Measurements from ENCODE around the gene PLD4. TPM values are rescaled to one million over a fixed set of nuclear protein-coding genes. Genes with fewer than 3 reads are reported as not detected.
"Not testable (repeated sequence)": the region's sequence is repeated elsewhere in the genome, so short reads cannot be mapped to it uniquely, and the experiment has no call there.

PLD4 gene
- polyA plus RNA-seq, 3 donors, result 12.2 to 15.5 (median 15.1) TPM

- H4K20me1 ChIP-seq (ENCODE audit: insufficient read depth, low read length); intact Hi-C loops (cut with micrococcal nuclease); H3K27ac ChIP-seq (ENCODE audit: low read depth in 1 of 2, low read length in 2 of 2); H3K4me3 Mint-ChIP-seq; H2AFZ ChIP-seq (ENCODE audit: insufficient read depth, low read depth, low read length, poor library complexity, severe bottlenecking); H3K9me3 ChIP-seq (replicated peaks in 1 of 2; ENCODE audit: control insufficient read depth in 1 of 2, insufficient read depth in 1 of 2, low read length in 2 of 2); H3K79me2 ChIP-seq (ENCODE audit: insufficient read depth, low read length); H3K4me3 ChIP-seq (replicated peaks in 1 of 3; ENCODE audit: low read depth in 2 of 3, low read length in 3 of 3); H3K36me3 ChIP-seq (replicated peaks in 1 of 2; ENCODE audit: control insufficient read depth in 1 of 2, insufficient read depth in 2 of 2, low read length in 2 of 2); H3K36me3 Mint-ChIP-seq; H3K27me3 ChIP-seq (ENCODE audit: control insufficient read depth in 2 of 2, insufficient read depth in 2 of 2, low read length in 2 of 2); H3K4me1 ChIP-seq (ENCODE audit: control insufficient read depth in 1 of 2, insufficient read depth in 2 of 2, low read length in 2 of 2); H3K4me1 Mint-ChIP-seq; H3K9ac ChIP-seq (ENCODE audit: insufficient read depth, low read length, poor library complexity, severe bottlenecking); DNase-seq; H3K27ac Mint-ChIP-seq; H3K9me3 Mint-ChIP-seq; H3K4me2 ChIP-seq (replicated peaks; ENCODE audit: extremely low read depth, low read length, poor library complexity, severe bottlenecking): not testable (repeated sequence)
- 97% methylated on average over 26 of the region's 29 CpGs for WGBS (ENCODE audit: insufficient coverage)
- peaks cover 6 to 11% (median 7%) of the 10 kb centered on the region in 3 donors for H3K27me3 Mint-ChIP-seq (ENCODE audit: low read depth in 3 of 3)
Measured at GRCh38 chr14:104943216-104944015, 18.7 kb downstream of the PLD4 start.

- H4K20me1 ChIP-seq (ENCODE audit: insufficient read depth, low read length); H3K9ac ChIP-seq (ENCODE audit: insufficient read depth, low read length, poor library complexity, severe bottlenecking); H3K27me3 ChIP-seq (ENCODE audit: control insufficient read depth in 2 of 2, insufficient read depth in 2 of 2, low read length in 2 of 2); intact Hi-C loops (cut with micrococcal nuclease); H3K36me3 Mint-ChIP-seq; H3K36me3 ChIP-seq (replicated peaks in 1 of 2; ENCODE audit: control insufficient read depth in 1 of 2, insufficient read depth in 2 of 2, low read length in 2 of 2); H3K4me2 ChIP-seq (replicated peaks; ENCODE audit: extremely low read depth, low read length, poor library complexity, severe bottlenecking); H3K4me1 ChIP-seq (ENCODE audit: control insufficient read depth in 1 of 2, insufficient read depth in 2 of 2, low read length in 2 of 2); H3K4me3 Mint-ChIP-seq; H3K27ac ChIP-seq (ENCODE audit: low read depth in 1 of 2, low read length in 2 of 2); H3K9me3 ChIP-seq (replicated peaks in 1 of 2; ENCODE audit: control insufficient read depth in 1 of 2, insufficient read depth in 1 of 2, low read length in 2 of 2); H3K9me3 Mint-ChIP-seq; H3K4me1 Mint-ChIP-seq; H3K27me3 Mint-ChIP-seq (ENCODE audit: low read depth in 3 of 3); DNase-seq; H2AFZ ChIP-seq (ENCODE audit: insufficient read depth, low read depth, low read length, poor library complexity, severe bottlenecking); H3K4me3 ChIP-seq (replicated peaks in 1 of 3; ENCODE audit: low read depth in 2 of 3, low read length in 3 of 3); H3K79me2 ChIP-seq (ENCODE audit: insufficient read depth, low read length); H3K27ac Mint-ChIP-seq: not testable (repeated sequence)
- WGBS (ENCODE audit: insufficient coverage), result 81% methylated on average over 6 of the region's 6 CpGs
Measured at GRCh38 chr14:104944016-104944308, 19.3 kb downstream of the PLD4 start.

- H4K20me1 ChIP-seq (ENCODE audit: insufficient read depth, low read length); H3K27me3 Mint-ChIP-seq (ENCODE audit: low read depth in 3 of 3); H3K4me2 ChIP-seq (replicated peaks; ENCODE audit: extremely low read depth, low read length, poor library complexity, severe bottlenecking); H3K79me2 ChIP-seq (ENCODE audit: insufficient read depth, low read length); H3K9me3 Mint-ChIP-seq; H3K27me3 ChIP-seq (ENCODE audit: control insufficient read depth in 2 of 2, insufficient read depth in 2 of 2, low read length in 2 of 2); H3K4me3 ChIP-seq (replicated peaks in 1 of 3; ENCODE audit: low read depth in 2 of 3, low read length in 3 of 3); H3K4me1 Mint-ChIP-seq; H2AFZ ChIP-seq (ENCODE audit: insufficient read depth, low read depth, low read length, poor library complexity, severe bottlenecking); H3K36me3 ChIP-seq (replicated peaks in 1 of 2; ENCODE audit: control insufficient read depth in 1 of 2, insufficient read depth in 2 of 2, low read length in 2 of 2); intact Hi-C loops (cut with micrococcal nuclease); H3K4me1 ChIP-seq (ENCODE audit: control insufficient read depth in 1 of 2, insufficient read depth in 2 of 2, low read length in 2 of 2); H3K27ac Mint-ChIP-seq; H3K27ac ChIP-seq (ENCODE audit: low read depth in 1 of 2, low read length in 2 of 2); H3K9me3 ChIP-seq (replicated peaks in 1 of 2; ENCODE audit: control insufficient read depth in 1 of 2, insufficient read depth in 1 of 2, low read length in 2 of 2); H3K9ac ChIP-seq (ENCODE audit: insufficient read depth, low read length, poor library complexity, severe bottlenecking); H3K36me3 Mint-ChIP-seq; H3K4me3 Mint-ChIP-seq: not testable (repeated sequence)
- WGBS (ENCODE audit: insufficient coverage), result 92% methylated on average over 26 of the region's 29 CpGs
- DNase-seq, result peak in 1 of 3 donors; percentile 2
Measured at GRCh38 chr14:104944436-104945205, 19.9 kb downstream of the PLD4 start.

- WGBS (ENCODE audit: insufficient coverage), result 91% methylated on average over 20 of the region's 20 CpGs
- H2AFZ ChIP-seq (ENCODE audit: insufficient read depth, low read depth, low read length, poor library complexity, severe bottlenecking); H3K4me1 Mint-ChIP-seq; H3K36me3 ChIP-seq (replicated peaks in 1 of 2; ENCODE audit: control insufficient read depth in 1 of 2, insufficient read depth in 2 of 2, low read length in 2 of 2); H3K4me2 ChIP-seq (replicated peaks; ENCODE audit: extremely low read depth, low read length, poor library complexity, severe bottlenecking); H3K27ac ChIP-seq (ENCODE audit: low read depth in 1 of 2, low read length in 2 of 2); H3K36me3 Mint-ChIP-seq; H3K27me3 Mint-ChIP-seq (ENCODE audit: low read depth in 3 of 3); DNase-seq; H3K79me2 ChIP-seq (ENCODE audit: insufficient read depth, low read length); H3K27ac Mint-ChIP-seq; H3K9me3 Mint-ChIP-seq; H3K4me1 ChIP-seq (ENCODE audit: control insufficient read depth in 1 of 2, insufficient read depth in 2 of 2, low read length in 2 of 2); H3K27me3 ChIP-seq (ENCODE audit: control insufficient read depth in 2 of 2, insufficient read depth in 2 of 2, low read length in 2 of 2); H4K20me1 ChIP-seq (ENCODE audit: insufficient read depth, low read length); H3K4me3 Mint-ChIP-seq; H3K9me3 ChIP-seq (replicated peaks in 1 of 2; ENCODE audit: control insufficient read depth in 1 of 2, insufficient read depth in 1 of 2, low read length in 2 of 2); H3K9ac ChIP-seq (ENCODE audit: insufficient read depth, low read length, poor library complexity, severe bottlenecking); intact Hi-C loops (cut with micrococcal nuclease); H3K4me3 ChIP-seq (replicated peaks in 1 of 3; ENCODE audit: low read depth in 2 of 3, low read length in 3 of 3): not testable (repeated sequence)
Measured at GRCh38 chr14:104945266-104945665, 20.6 kb downstream of the PLD4 start.
